HCT116 (cell line): ENCODE measurements around the gene KRT74. TPM values are rescaled to one million over a fixed set of nuclear protein-coding genes. Genes with fewer than 3 reads are reported as not detected.

Source experiments
- ATAC-seq: fragments of 200-7000 bp; cut with Tn5 transposase; 2 replicates; pipeline ENCODE4 v1.9.1; 2020; ENCODE audit warnings: mild to moderate bottlenecking, moderate library complexity
- BruUV-seq: library from RNA; stranded (reverse); fragments of 400-500 nt; replicated peaks from 2 replicates; lab custom pipeline; 2021; lab: Mats Ljungman, UMichigan
- CTCF ChIA-PET: fragments of 300-600 bp; sonication (Branson Sonifier 250); formaldehyde crosslinking; loops from one replicate; lab custom pipeline; 2021; ENCODE audit warnings: antibody characterized with exemption; lab: Charles Lee
- POLR2A ChIA-PET: fragments of 300-600, 350-600 bp; sonication (Branson Sonifier 250); formaldehyde crosslinking; loops from one replicate; lab custom pipeline; 2021; ENCODE audit warnings: antibody characterized with exemption; lab: Charles Lee
- RAD21 ChIA-PET, 2 experiments: fragments of 300-600 bp; sonication (Branson Sonifier 250); formaldehyde crosslinking; loops; one replicate each; lab custom pipeline; 2023; ENCODE audit warnings: low total read pairs in 2 of 2; ENCODE audit not compliant: uncharacterized antibody in 2 of 2, unreplicated experiment in 2 of 2, low non-redundant PET in 1 of 2; lab: Charles Lee
- DNase-seq: peaks from one replicate; pipeline ENCODE4 v3.0.0-alpha.2; 2010; ENCODE audit warnings: low read depth, low spot score
- H2AFZ ChIP-seq: fragments of 200-600 bp; shearing (Covaris generic), sonication (generic); 2 replicates; pipeline ENCODE4 v1.6.1; 2017; ENCODE audit warnings: low read depth, mixed run types, mixed read lengths, antibody characterized with exemption, low read length; ENCODE audit not compliant: poor library complexity, severe bottlenecking
- H3K27ac ChIP-seq: 2 replicates; pipeline ENCODE4 v1.5.1; 2012; ENCODE audit warnings: low read depth, low read length
- H3K27me3 ChIP-seq: fragments of 200-600 bp; sonication (generic); 2 replicates; pipeline ENCODE4 v1.6.1; 2016; ENCODE audit warnings: mixed run types, low read length, mixed read lengths; ENCODE audit not compliant: insufficient read depth
- H3K36me3 ChIP-seq, 2 experiments: fragments of 200-500 bp in 1 of 2; fragments of 200-600 bp in 1 of 2; sonication (Bioruptor generic) in 1 of 2; sonication (generic) in 1 of 2; 2 replicates each; pipeline versions ENCODE4 v1.5.1 to v1.6.1; 2014 to 2016; ENCODE audit warnings: low read length in 2 of 2, inconsistent platforms in 1 of 2, mixed read lengths in 1 of 2, mixed run types in 1 of 2; ENCODE audit not compliant: insufficient read depth in 2 of 2, control insufficient read depth in 1 of 2
- H3K4me1 ChIP-seq, 2 experiments: fragments of 200-600 bp in 1 of 2; sonication (generic) in 1 of 2; 2 replicates each; pipeline versions ENCODE4 v1.5.1 to v1.6.1; 2012 to 2017; ENCODE audit warnings: low read length in 2 of 2, inconsistent platforms in 1 of 2, mild to moderate bottlenecking in 1 of 2, mixed read lengths in 1 of 2, mixed run types in 1 of 2, moderate library complexity in 1 of 2; ENCODE audit not compliant: insufficient read depth in 2 of 2, control insufficient read depth in 1 of 2
- H3K4me2 ChIP-seq: fragments of 200-600 bp; sonication (generic); 2 replicates; pipeline ENCODE4 v1.6.1; 2017; ENCODE audit warnings: mixed run types, low read length, mixed read lengths
- H3K4me3 ChIP-seq, 2 experiments: fragments of 200-600 bp in 1 of 2; sonication (generic) in 1 of 2; replicated peaks in 1 of 2; 2 replicates each; pipeline ENCODE4 v1.5.1; 2011 to 2016; ENCODE audit warnings: low read length in 2 of 2, control low read depth in 1 of 2, low read depth in 1 of 2, mild to moderate bottlenecking in 1 of 2, mixed read lengths in 1 of 2, mixed run types in 1 of 2
- H3K79me2 ChIP-seq: fragments of 200-600 bp; sonication (generic); 2 replicates; pipeline ENCODE4 v1.6.1; 2017; ENCODE audit warnings: mild to moderate bottlenecking, mixed run types, low read length, moderate library complexity, mixed read lengths; ENCODE audit not compliant: insufficient read depth
- H3K9ac ChIP-seq: fragments of 200-600 bp; sonication (generic); 2 replicates; pipeline ENCODE4 v1.6.1; 2016; ENCODE audit warnings: low read length, mixed read lengths
- H3K9me2 ChIP-seq: fragments of 200-600 bp; sonication (generic), shearing (Covaris generic); 2 replicates; pipeline ENCODE4 v1.6.1; 2017; ENCODE audit warnings: mixed run types, mild to moderate bottlenecking, moderate library complexity; ENCODE audit not compliant: insufficient read depth
- H3K9me3 ChIP-seq, 2 experiments: fragments of 200-500 bp in 1 of 2; fragments of 200-600 bp in 1 of 2; sonication (Bioruptor generic) in 1 of 2; sonication (generic) in 1 of 2; 2 replicates each; pipeline ENCODE4 v1.6.1; 2014 to 2017; ENCODE audit warnings: low read length in 2 of 2, mixed read lengths in 2 of 2, inconsistent platforms in 1 of 2, low read depth in 1 of 2, mild to moderate bottlenecking in 1 of 2, mixed run types in 1 of 2, moderate library complexity in 1 of 2; ENCODE audit not compliant: control insufficient read depth in 1 of 2, insufficient read depth in 1 of 2
- H4K20me1 ChIP-seq: fragments of 200-600 bp; sonication (generic), shearing (Covaris generic); 2 replicates; pipeline ENCODE4 v1.6.1; 2017; ENCODE audit warnings: mixed run types, mild to moderate bottlenecking, moderate library complexity; ENCODE audit not compliant: insufficient read depth
- EZH2phosphoT487 ChIP-seq: fragments of 200-600 bp; IDR thresholded peaks from 2 replicates; pipeline ENCODE4 v1.6.1; 2018; ENCODE audit warnings: antibody characterized with exemption, borderline replicate concordance
- RAD21 ChIP-seq: IDR thresholded peaks from 2 replicates; pipeline ENCODE4 v1.6.1; 2012; ENCODE audit warnings: low read depth, mild to moderate bottlenecking
- intact Hi-C: fragments of 100-400 bp; cut with micrococcal nuclease; formaldehyde crosslinking; loops from 2 replicates; pipeline ENCODE4 v1.10.0; 2022
- total RNA-seq: library from RNA; stranded (reverse); gene quantifications from one replicate; pipeline ENCODE4 v1.2.1, GENCODE V29; 2021; ENCODE audit not compliant: unreplicated experiment
- TF ChIP-seq, protein P1 (sequence below): IDR thresholded peaks from 2 replicates; pipeline ENCODE4 v1.6.1; 2012

Gene KRT74
- total RNA-seq, 1 experiment from 2014 or later, result not detected

DNA sequence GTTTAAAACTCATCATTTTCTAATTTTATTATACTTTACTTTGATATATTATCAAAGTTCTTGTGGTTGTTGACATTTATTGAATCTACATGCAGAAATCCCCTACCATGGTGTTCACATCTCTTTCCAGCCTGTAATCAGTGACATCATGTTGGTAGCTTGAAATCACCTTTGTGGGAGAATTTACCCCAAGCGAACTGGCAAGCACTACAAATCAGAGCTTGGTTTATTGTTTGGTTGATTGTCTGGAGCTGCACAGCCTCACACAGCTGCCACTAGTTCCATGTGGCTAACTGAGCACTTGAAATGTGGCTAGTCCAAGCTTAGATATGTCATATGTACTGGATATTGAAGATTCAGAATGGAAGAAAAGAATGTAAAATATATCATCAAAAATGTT is 38.1 kb downstream of the KRT74 start:
- intact Hi-C loops, result no loop called here
- Histone ChIP-seq H3K9me2 (no peaks in the 10 kb centered on the region), H4K20me1 (no peaks in the 10 kb centered on the region), H3K36me3 (no peaks in the 10 kb centered on the region), H3K4me2 (no peak overlapping the region), H3K79me2 (no peaks in the 10 kb centered on the region), H3K9ac (no peak overlapping the region), H3K4me3 (no peak overlapping the region), H3K27me3 (no peaks in the 10 kb centered on the region), H3K4me1 (peaks cover 13 to 15% of the 10 kb centered on the region in 2 experiments), H3K27ac (no peak overlapping the region), H3K9me3 (no peaks in the 10 kb centered on the region), H2AFZ (no peak overlapping the region)
- BruUV-seq, result no TSS peak
- ChIA-PET CTCF (interaction anchor here (1.2 kb wide), 1 partner anchor 229 kb away, joined by 3 read pairs; no protein-coding TSS in a partner anchor), POLR2A (no interaction called here), RAD21 (no interaction called here)
- no peak for DNase-seq
- no peak for TF ChIP-seq EZH2phosphoT487
- no peak for ATAC-seq

DNA sequence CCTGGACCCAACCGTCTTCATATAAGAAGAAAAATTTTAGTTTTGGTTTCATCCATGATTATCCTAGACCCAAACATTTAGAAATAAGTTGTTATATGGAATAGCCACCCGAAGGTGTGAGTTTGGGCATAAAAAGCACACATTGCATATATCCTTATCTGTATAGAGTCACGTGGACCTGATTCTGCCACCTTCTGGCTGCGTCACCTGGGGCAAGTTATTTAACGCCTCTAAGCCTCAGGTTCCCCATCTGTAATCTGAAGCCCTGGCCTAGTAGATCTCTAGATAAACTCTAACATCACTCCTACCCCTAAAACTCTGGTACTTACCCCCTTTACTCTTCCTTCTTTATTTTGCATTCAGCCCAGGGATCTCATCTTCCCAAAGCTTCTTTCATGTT is 39.2 kb downstream of the KRT74 start:
- no peaks in the 10 kb centered on the region for H4K20me1 ChIP-seq
- no peak for DNase-seq
- TF ChIP-seq RAD21, result peak; percentile 16; the same call in 1 of the 2 replicates
- TF ChIP-seq, protein P1, sequence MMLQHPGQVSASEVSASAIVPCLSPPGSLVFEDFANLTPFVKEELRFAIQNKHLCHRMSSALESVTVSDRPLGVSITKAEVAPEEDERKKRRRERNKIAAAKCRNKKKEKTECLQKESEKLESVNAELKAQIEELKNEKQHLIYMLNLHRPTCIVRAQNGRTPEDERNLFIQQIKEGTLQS, result no peak
- TF ChIP-seq, all 23 proteins: peak for 1
- Histone ChIP-seq H3K27me3 (no peaks in the 10 kb centered on the region), H3K9ac (no peak overlapping the region), H3K9me2 (no peaks in the 10 kb centered on the region), H3K27ac (no peak overlapping the region), H3K4me3 (no peak overlapping the region), H3K36me3 (no peaks in the 10 kb centered on the region), H3K79me2 (no peaks in the 10 kb centered on the region), H3K4me2 (no peak overlapping the region), H3K4me1 (peaks cover 11 to 12% of the 10 kb centered on the region in 2 experiments), H2AFZ (no peak overlapping the region), H3K9me3 (no peaks in the 10 kb centered on the region)
- ChIA-PET RAD21 (no interaction called here), CTCF (interaction anchor here (2.0 kb wide), 1 partner anchor 139 kb away, joined by 5 read pairs; no protein-coding TSS in a partner anchor), POLR2A (no interaction called here)
- no TSS peak for BruUV-seq
- ATAC-seq, result no peak
- intact Hi-C loops, result no loop called here
